SK-N-SH (cell line): ENCODE data around the gene ANKRD10. TPM values are rescaled to one million over a fixed set of nuclear protein-coding genes. Genes with fewer than 3 reads are reported as not detected.

ENCODE experiments used
- CTCF ChIA-PET: fragments of 300-600, 350-600 bp; formaldehyde crosslinking; extraction: SDS; loops from one replicate; lab custom pipeline; 2021; lab: Yijun Ruan, JAX
- POLR2A ChIA-PET: fragments of 350-600 bp; sonication (Branson Sonifier 250); formaldehyde crosslinking; extraction: SDS; loops from one replicate; lab custom pipeline; 2020; ENCODE audit warnings: antibody characterized with exemption, inconsistent platforms; lab: Yijun Ruan, JAX
- DNase-seq: peaks from one replicate; pipeline ENCODE4 v3.0.0; 2012
- H2AFZ ChIP-seq: fragments of 200-600 bp; sonication (generic); 2 replicates; pipeline ENCODE4 v1.8.1; 2016; ENCODE audit warnings: antibody characterized with exemption, mild to moderate bottlenecking, low read depth
- H3F3A ChIP-seq: fragments of 200-600 bp; sonication (generic); replicated peaks from 2 replicates; pipeline ENCODE3; 2016; ENCODE audit warnings: antibody characterized with exemption, mild to moderate bottlenecking; ENCODE audit not compliant: insufficient read depth
- H3K27ac ChIP-seq, 2 experiments: fragments of 200-500 bp in 1 of 2; fragments of 200-600 bp in 1 of 2; sonication (Bioruptor generic) in 1 of 2; sonication (generic), shearing (Covaris generic) in 1 of 2; 2 replicates each; pipeline versions ENCODE4 v1.5.1 to v1.6.1; 2014 to 2016; ENCODE audit warnings: low read depth in 2 of 2, inconsistent platforms in 1 of 2, low read length in 1 of 2, mild to moderate bottlenecking in 1 of 2, mixed read lengths in 1 of 2
- H3K27me3 ChIP-seq: fragments of 200-600 bp; sonication (generic), shearing (Covaris generic); 2 replicates; pipeline ENCODE4 v1.6.1; 2016; ENCODE audit warnings: mixed run types; ENCODE audit not compliant: insufficient read depth
- H3K36me3 ChIP-seq, 2 experiments: fragments of 200-500 bp in 1 of 2; fragments of 200-600 bp in 1 of 2; sonication (Bioruptor generic) in 1 of 2; sonication (generic) in 1 of 2; replicated peaks in 1 of 2; 2 replicates each; pipeline versions ENCODE3 to v1.5.1; 2014 to 2016; ENCODE audit warnings: low read length in 1 of 2, mild to moderate bottlenecking in 1 of 2; ENCODE audit not compliant: insufficient read depth in 2 of 2, control insufficient read depth in 1 of 2
- H3K4me1 ChIP-seq, 2 experiments: fragments of 200-500 bp in 1 of 2; fragments of 200-600 bp in 1 of 2; sonication (Bioruptor generic) in 1 of 2; sonication (generic), shearing (Covaris generic) in 1 of 2; 2 replicates each; pipeline versions ENCODE4 v1.5.1 to v1.6.1; 2014 to 2016; ENCODE audit warnings: low read depth in 1 of 2, low read length in 1 of 2, mixed run types in 1 of 2; ENCODE audit not compliant: insufficient read depth in 2 of 2, control insufficient read depth in 1 of 2
- H3K4me2 ChIP-seq: fragments of 200-600 bp; sonication (generic), shearing (Covaris generic); 2 replicates; pipeline ENCODE4 v1.6.1; 2017; ENCODE audit warnings: mixed run types
- H3K4me3 ChIP-seq, 2 experiments: fragments of 200-500 bp in 1 of 2; fragments of 200-600 bp in 1 of 2; sonication (Bioruptor generic) in 1 of 2; sonication (generic), shearing (Covaris generic) in 1 of 2; 2 replicates each; pipeline versions ENCODE4 v1.5.1 to v1.8.1; 2014 to 2016; ENCODE audit warnings: low read depth in 2 of 2, inconsistent platforms in 1 of 2, low read length in 1 of 2, mild to moderate bottlenecking in 1 of 2, mixed read lengths in 1 of 2, moderate library complexity in 1 of 2
- H3K79me2 ChIP-seq: fragments of 200-600 bp; sonication (generic); 2 replicates; pipeline ENCODE4 v1.8.1; 2017; ENCODE audit warnings: mild to moderate bottlenecking; ENCODE audit not compliant: insufficient read depth
- H3K9ac ChIP-seq: fragments of 200-600 bp; sonication (generic); 2 replicates; pipeline ENCODE4 v1.6.1; 2017; ENCODE audit warnings: mixed run types
- H3K9me2 ChIP-seq: fragments of 200-600 bp; sonication (generic); 2 replicates; pipeline ENCODE4 v1.6.1; 2017; ENCODE audit warnings: mixed run types
- H3K9me3 ChIP-seq: fragments of 200-600 bp; sonication (generic); 2 replicates; pipeline ENCODE4 v1.6.1; 2017; ENCODE audit warnings: mixed run types, mild to moderate bottlenecking, moderate library complexity
- H4K20me1 ChIP-seq: fragments of 200-600 bp; sonication (generic); 2 replicates; pipeline ENCODE4 v1.6.1; 2017; ENCODE audit warnings: mild to moderate bottlenecking, mixed run types; ENCODE audit not compliant: insufficient read depth
- ELF1 ChIP-seq: IDR thresholded peaks from 2 replicates; pipeline ENCODE4 v1.4.0; 2012
- GABPA ChIP-seq: IDR thresholded peaks from 2 replicates; pipeline ENCODE4 v1.4.0; 2012; ENCODE audit warnings: low read depth, mild to moderate bottlenecking
- GATA2 ChIP-seq: sonication (generic); formaldehyde crosslinking; IDR thresholded peaks from 2 replicates; pipeline ENCODE4 v1.5.0; 2020; ENCODE audit warnings: mild to moderate bottlenecking, missing genetic modification reagents
- JUND ChIP-seq: IDR thresholded peaks from 2 replicates; pipeline ENCODE4 v1.4.0; 2012
- NFIC ChIP-seq: IDR thresholded peaks from 2 replicates; pipeline ENCODE4 v1.4.0; 2012; ENCODE audit warnings: borderline replicate concordance
- RAD21 ChIP-seq: IDR thresholded peaks from 2 replicates; pipeline ENCODE4 v1.6.1; 2012; ENCODE audit warnings: mild to moderate bottlenecking, low read length
- RCOR1 ChIP-seq: fragments of 150-350 bp; IDR thresholded peaks from 2 replicates; pipeline ENCODE4 v1.6.1; 2017; ENCODE audit warnings: antibody characterized with exemption, low read length
- SIN3A ChIP-seq: IDR thresholded peaks from 2 replicates; pipeline ENCODE4 v1.6.1; 2012; ENCODE audit warnings: low read depth, mild to moderate bottlenecking, low read length, moderate library complexity, borderline replicate concordance
- SMC3 ChIP-seq: IDR thresholded peaks from 2 replicates; pipeline ENCODE4 v1.6.1; 2012; ENCODE audit warnings: low read depth, low read length, improper control_type of control experiment
- TCF12 ChIP-seq: IDR thresholded peaks from 2 replicates; pipeline ENCODE4 v1.4.0; 2012
- TEAD4 ChIP-seq: IDR thresholded peaks from 2 replicates; pipeline ENCODE4 v1.4.0; 2012; ENCODE audit warnings: mild to moderate bottlenecking, borderline replicate concordance; ENCODE audit not compliant: insufficient read depth
- WGBS: methylation state at CpG from one replicate; pipeline ENCODE4 v1.1.6; 2017; ENCODE audit warnings: low lambda C conversion rate; 5-methylcytosine and 5-hydroxymethylcytosine counted together
- polyA plus RNA-seq, 3 experiments: library from polyadenylated mRNA; depleted of rRNA; stranded (reverse); fragments of >200 nt; gene quantifications; 2 replicates each; pipeline ENCODE4 v1.2.3, GENCODE V29; 2012
- TF ChIP-seq, protein P1 (sequence below): IDR thresholded peaks from 2 replicates; pipeline ENCODE4 v1.4.0; 2012; ENCODE audit warnings: low read depth, borderline replicate concordance
- TF ChIP-seq, protein P2 (sequence below): fragments of 200-600 bp; sonication (generic); IDR thresholded peaks from 2 replicates; pipeline ENCODE4 v1.6.1; 2017; ENCODE audit warnings: antibody characterized with exemption, mild to moderate bottlenecking, moderate library complexity
- TF ChIP-seq, protein P3 (sequence below): IDR thresholded peaks from 2 replicates; pipeline ENCODE4 v1.4.0; 2012; ENCODE audit warnings: low read depth
- TF ChIP-seq, protein P4 (sequence below): fragments of 150-350 bp; IDR thresholded peaks from 2 replicates; pipeline ENCODE4 v1.6.1; 2017; ENCODE audit warnings: antibody characterized with exemption, low read length, low read depth, borderline replicate concordance
- TF ChIP-seq, protein P5 (sequence below): IDR thresholded peaks from 2 replicates; pipeline ENCODE4 v1.4.0; 2012; ENCODE audit warnings: low read depth, borderline replicate concordance
- TF ChIP-seq, protein P6 (sequence below): IDR thresholded peaks from 2 replicates; pipeline ENCODE4; 2012

The ANKRD10 gene
- polyA plus RNA-seq, 1 of the 3 experiments (the other 2 are of a cell fraction): 53.2 TPM

DNA sequence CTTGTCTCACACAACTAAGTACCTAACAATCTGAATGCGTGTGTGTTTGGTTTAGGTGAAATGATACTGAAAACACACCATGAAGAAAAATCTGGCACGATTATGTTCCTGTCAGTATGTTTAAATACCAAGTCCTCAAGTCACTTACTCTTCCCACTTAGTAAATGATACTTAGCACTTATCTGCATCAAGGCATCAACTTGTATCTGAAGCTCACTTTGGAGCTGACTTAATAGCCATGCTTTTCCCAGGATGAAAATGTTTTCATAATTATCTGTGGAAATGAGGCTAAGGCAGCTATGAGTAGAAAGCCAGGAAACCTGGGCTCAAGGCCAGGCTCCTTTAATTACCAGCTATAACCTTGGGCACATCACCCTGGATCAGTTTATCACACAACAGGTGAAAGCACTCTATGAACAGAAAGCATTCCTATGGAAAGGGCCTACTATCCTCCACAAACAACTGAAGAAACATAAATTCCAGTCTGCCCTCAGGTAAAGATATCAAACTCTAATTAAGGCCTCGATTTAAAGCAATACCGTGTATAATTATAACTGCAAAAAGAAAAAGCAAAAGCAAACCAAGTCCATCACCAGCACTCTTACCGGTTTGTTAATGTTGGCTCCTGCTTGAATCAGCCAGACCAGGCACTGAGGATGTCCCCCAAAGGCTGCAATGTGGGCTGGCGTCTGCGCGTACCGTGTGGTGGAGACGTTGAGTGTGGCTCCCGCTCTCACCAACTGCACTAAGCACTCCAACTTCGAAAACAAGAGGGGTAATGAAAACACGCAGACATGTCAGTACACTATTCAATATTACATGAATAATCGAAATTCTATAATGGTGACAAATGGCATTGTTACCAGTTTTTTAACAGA lies 4.6 kb downstream of the ANKRD10 start:
- ChIA-PET POLR2A (no interaction called here), CTCF (no interaction called here)
- no peak overlapping the region for H3K27ac ChIP-seq
- TF ChIP-seq SMC3 (no peak), TCF12 (no peak), GATA2 (CRISPR knock-in tag) (no peak), GABPA (no peak), SIN3A (no peak), RCOR1 (no peak), JUND (no peak), TEAD4 (no peak), NFIC (no peak), RAD21 (no peak), ELF1 (no peak)
- TF ChIP-seq, protein P1, sequence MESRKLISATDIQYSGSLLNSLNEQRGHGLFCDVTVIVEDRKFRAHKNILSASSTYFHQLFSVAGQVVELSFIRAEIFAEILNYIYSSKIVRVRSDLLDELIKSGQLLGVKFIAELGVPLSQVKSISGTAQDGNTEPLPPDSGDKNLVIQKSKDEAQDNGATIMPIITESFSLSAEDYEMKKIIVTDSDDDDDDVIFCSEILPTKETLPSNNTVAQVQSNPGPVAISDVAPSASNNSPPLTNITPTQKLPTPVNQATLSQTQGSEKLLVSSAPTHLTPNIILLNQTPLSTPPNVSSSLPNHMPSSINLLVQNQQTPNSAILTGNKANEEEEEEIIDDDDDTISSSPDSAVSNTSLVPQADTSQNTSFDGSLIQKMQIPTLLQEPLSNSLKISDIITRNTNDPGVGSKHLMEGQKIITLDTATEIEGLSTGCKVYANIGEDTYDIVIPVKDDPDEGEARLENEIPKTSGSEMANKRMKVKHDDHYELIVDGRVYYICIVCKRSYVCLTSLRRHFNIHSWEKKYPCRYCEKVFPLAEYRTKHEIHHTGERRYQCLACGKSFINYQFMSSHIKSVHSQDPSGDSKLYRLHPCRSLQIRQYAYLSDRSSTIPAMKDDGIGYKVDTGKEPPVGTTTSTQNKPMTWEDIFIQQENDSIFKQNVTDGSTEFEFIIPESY: no peak
- TF ChIP-seq, protein P2, sequence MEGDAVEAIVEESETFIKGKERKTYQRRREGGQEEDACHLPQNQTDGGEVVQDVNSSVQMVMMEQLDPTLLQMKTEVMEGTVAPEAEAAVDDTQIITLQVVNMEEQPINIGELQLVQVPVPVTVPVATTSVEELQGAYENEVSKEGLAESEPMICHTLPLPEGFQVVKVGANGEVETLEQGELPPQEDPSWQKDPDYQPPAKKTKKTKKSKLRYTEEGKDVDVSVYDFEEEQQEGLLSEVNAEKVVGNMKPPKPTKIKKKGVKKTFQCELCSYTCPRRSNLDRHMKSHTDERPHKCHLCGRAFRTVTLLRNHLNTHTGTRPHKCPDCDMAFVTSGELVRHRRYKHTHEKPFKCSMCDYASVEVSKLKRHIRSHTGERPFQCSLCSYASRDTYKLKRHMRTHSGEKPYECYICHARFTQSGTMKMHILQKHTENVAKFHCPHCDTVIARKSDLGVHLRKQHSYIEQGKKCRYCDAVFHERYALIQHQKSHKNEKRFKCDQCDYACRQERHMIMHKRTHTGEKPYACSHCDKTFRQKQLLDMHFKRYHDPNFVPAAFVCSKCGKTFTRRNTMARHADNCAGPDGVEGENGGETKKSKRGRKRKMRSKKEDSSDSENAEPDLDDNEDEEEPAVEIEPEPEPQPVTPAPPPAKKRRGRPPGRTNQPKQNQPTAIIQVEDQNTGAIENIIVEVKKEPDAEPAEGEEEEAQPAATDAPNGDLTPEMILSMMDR: no peak
- TF ChIP-seq, protein P3, sequence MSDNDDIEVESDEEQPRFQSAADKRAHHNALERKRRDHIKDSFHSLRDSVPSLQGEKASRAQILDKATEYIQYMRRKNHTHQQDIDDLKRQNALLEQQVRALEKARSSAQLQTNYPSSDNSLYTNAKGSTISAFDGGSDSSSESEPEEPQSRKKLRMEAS: no peak
- TF ChIP-seq, protein P4, sequence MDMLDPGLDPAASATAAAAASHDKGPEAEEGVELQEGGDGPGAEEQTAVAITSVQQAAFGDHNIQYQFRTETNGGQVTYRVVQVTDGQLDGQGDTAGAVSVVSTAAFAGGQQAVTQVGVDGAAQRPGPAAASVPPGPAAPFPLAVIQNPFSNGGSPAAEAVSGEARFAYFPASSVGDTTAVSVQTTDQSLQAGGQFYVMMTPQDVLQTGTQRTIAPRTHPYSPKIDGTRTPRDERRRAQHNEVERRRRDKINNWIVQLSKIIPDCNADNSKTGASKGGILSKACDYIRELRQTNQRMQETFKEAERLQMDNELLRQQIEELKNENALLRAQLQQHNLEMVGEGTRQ: no peak
- TF ChIP-seq, protein P5, sequence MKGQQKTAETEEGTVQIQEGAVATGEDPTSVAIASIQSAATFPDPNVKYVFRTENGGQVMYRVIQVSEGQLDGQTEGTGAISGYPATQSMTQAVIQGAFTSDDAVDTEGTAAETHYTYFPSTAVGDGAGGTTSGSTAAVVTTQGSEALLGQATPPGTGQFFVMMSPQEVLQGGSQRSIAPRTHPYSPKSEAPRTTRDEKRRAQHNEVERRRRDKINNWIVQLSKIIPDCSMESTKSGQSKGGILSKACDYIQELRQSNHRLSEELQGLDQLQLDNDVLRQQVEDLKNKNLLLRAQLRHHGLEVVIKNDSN: no peak
- TF ChIP-seq, protein P6, sequence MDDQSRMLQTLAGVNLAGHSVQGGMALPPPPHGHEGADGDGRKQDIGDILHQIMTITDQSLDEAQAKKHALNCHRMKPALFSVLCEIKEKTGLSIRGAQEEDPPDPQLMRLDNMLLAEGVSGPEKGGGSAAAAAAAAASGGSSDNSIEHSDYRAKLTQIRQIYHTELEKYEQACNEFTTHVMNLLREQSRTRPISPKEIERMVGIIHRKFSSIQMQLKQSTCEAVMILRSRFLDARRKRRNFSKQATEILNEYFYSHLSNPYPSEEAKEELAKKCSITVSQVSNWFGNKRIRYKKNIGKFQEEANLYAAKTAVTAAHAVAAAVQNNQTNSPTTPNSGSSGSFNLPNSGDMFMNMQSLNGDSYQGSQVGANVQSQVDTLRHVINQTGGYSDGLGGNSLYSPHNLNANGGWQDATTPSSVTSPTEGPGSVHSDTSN: no peak
- H3K9me3 ChIP-seq: no peaks in the 10 kb centered on the region
- H4K20me1 ChIP-seq: peaks cover 85% of the 10 kb centered on the region
- no peaks in the 10 kb centered on the region for H3K9me2 ChIP-seq
- no peak overlapping the region for H3K9ac ChIP-seq
- no peaks in the 10 kb centered on the region for H3K27me3 ChIP-seq
- no peak overlapping the region for H3K4me2 ChIP-seq
- peaks cover 7% of the 10 kb centered on the region for H3F3A ChIP-seq
- DNase-seq: no peak
- no peak overlapping the region for H3K4me3 ChIP-seq
- no peak overlapping the region for H2AFZ ChIP-seq
- H3K4me1 ChIP-seq: peaks cover 19 to 28% of the 10 kb centered on the region in 2 experiments; a peak in 3 of 4 replicates
- 85% methylated on average over 14 of the region's 14 CpGs for WGBS
- H3K36me3 ChIP-seq: peaks cover 43 to 48% of the 10 kb centered on the region in 2 experiments
- H3K79me2 ChIP-seq: peaks cover 88% of the 10 kb centered on the region
